ENCODE measurements around the gene CHCHD3.

GRCh38 chr7:132934017-132934416, 147.9 kb downstream of the CHCHD3 start:
- no peak for TF ChIP-seq CTCF (conservative IDR thresholded peaks at IDR 0.05 in 1 of 2, IDR thresholded peaks at IDR 0.05 in 1 of 2; ENCODE audit: extremely low read depth in 1 of 2, insufficient read depth in 1 of 2, low read depth in 1 of 2, low read length in 2 of 2)
- no peak for TF ChIP-seq EZH2 (IDR thresholded peaks at IDR 0.05; ENCODE audit: borderline replicate concordance, low read length)
